ENCODE data around the gene STARD3.

- TF ChIP-seq POLR2AphosphoS5 (IDR thresholded peaks at IDR 0.05; ENCODE audit: borderline replicate concordance, low read depth, low read length) (no peak), EZH2 (IDR thresholded peaks at IDR 0.05) (no peak), FOXP2 (optimal IDR thresholded peaks at IDR 0.05; ENCODE audit: control extremely low read depth, extremely low read length, insufficient read depth) (no peak)
These were observed 19.9 kb upstream of the STARD3 start for GRCh38 chr17:39617100-39617445.
